PC-9 (cell line): Measurements from ENCODE around the gene CA4. TPM values are rescaled to one million over a fixed set of nuclear protein-coding genes. Genes with fewer than 3 reads are reported as not detected.
"Not testable (repeated sequence)": the region's sequence is repeated elsewhere in the genome, so short reads cannot be mapped to it uniquely, and the experiment has no call there.

Experiments
- BruUV-seq: library from RNA; stranded (reverse); fragments of 400-500 nt; replicated peaks from 2 replicates; lab custom pipeline; 2021; lab: Mats Ljungman, UMichigan
- CTCF ChIA-PET: fragments of 300-600 bp; sonication (Branson Sonifier 250); formaldehyde crosslinking; loops from one replicate; lab custom pipeline; 2022; ENCODE audit warnings: antibody characterized with exemption; lab: Charles Lee
- POLR2A ChIA-PET: fragments of 300-600 bp; sonication (Branson Sonifier 250); formaldehyde crosslinking; loops from one replicate; lab custom pipeline; 2022; ENCODE audit warnings: antibody characterized with exemption; ENCODE audit not compliant: unreplicated experiment; lab: Charles Lee
- DNase-seq, 2 experiments: peaks; one replicate each; pipeline versions ENCODE4 v3.0.0 to v3.0.0-alpha.2; 2015 to 2022; ENCODE audit warnings: mixed read lengths in 1 of 2
- H2AFZ ChIP-seq: fragments of 200-600 bp; sonication (generic); 2 replicates; pipeline ENCODE4 v1.8.1; 2017; ENCODE audit warnings: antibody characterized with exemption
- H3F3A ChIP-seq: fragments of 200-600 bp; sonication (generic); 2 replicates; pipeline ENCODE4 v1.8.1; 2017; ENCODE audit warnings: antibody characterized with exemption, mild to moderate bottlenecking, low read depth; ENCODE audit not compliant: insufficient read depth
- H3K27ac ChIP-seq: fragments of 200-600 bp; sonication (generic); 2 replicates; pipeline ENCODE4 v1.6.1; 2016; ENCODE audit warnings: mixed run types
- H3K27me3 ChIP-seq: fragments of 200-600 bp; sonication (generic); 2 replicates; pipeline ENCODE4 v1.6.1; 2016; ENCODE audit warnings: low read depth, mixed run types; ENCODE audit not compliant: insufficient read depth
- H3K36me3 ChIP-seq: fragments of 200-600 bp; sonication (generic); 2 replicates; pipeline ENCODE4 v1.6.1; 2016; ENCODE audit warnings: low read depth, mixed run types
- H3K4me1 ChIP-seq: fragments of 200-600 bp; sonication (generic); replicated peaks from 2 replicates; pipeline ENCODE4 v1.6.1; 2016; ENCODE audit warnings: mixed run types; ENCODE audit not compliant: insufficient read depth
- H3K4me2 ChIP-seq: fragments of 200-600 bp; sonication (generic); 2 replicates; pipeline ENCODE4 v1.6.1; 2017; ENCODE audit warnings: mixed run types
- H3K4me3 ChIP-seq: fragments of 200-600 bp; sonication (generic); 2 replicates; pipeline ENCODE4 v1.6.1; 2016; ENCODE audit warnings: mixed run types
- H3K79me2 ChIP-seq: fragments of 200-600 bp; sonication (generic); 2 replicates; pipeline ENCODE4 v1.6.1; 2017; ENCODE audit warnings: low read depth, mixed run types
- H3K9me2 ChIP-seq: fragments of 200-600 bp; sonication (generic); 2 replicates; pipeline ENCODE4 v1.8.1; 2017; ENCODE audit warnings: mild to moderate bottlenecking; ENCODE audit not compliant: insufficient read depth
- H3K9me3 ChIP-seq: fragments of 200-600 bp; sonication (generic); 2 replicates; pipeline ENCODE4 v1.8.1; 2016; ENCODE audit warnings: low read depth; ENCODE audit not compliant: insufficient read depth
- H4K20me1 ChIP-seq: fragments of 200-600 bp; sonication (generic); 2 replicates; pipeline ENCODE4 v1.8.1; 2017; ENCODE audit not compliant: insufficient read depth
- CTCF ChIP-seq: fragments of 200-600 bp; sonication (generic); conservative IDR thresholded peaks from 2 replicates; pipeline ENCODE4 v1.6.1; 2017; ENCODE audit warnings: mixed run types, antibody characterized with exemption, mild to moderate bottlenecking, moderate library complexity
- EZH2 ChIP-seq: fragments of 200-600 bp; sonication (generic); IDR thresholded peaks from 2 replicates; pipeline ENCODE4 v1.8.0; 2017; ENCODE audit warnings: antibody characterized with exemption, low read depth
- intact Hi-C: fragments of 100-400 bp; cut with micrococcal nuclease; formaldehyde crosslinking; loops from one replicate; pipeline ENCODE4 v1.10.0; 2022; ENCODE audit not compliant: unreplicated experiment
- total RNA-seq: library from RNA; stranded (reverse); gene quantifications from 2 replicates; pipeline ENCODE4 v1.2.3, GENCODE V29; 2021

The CA4 gene
- total RNA-seq, 1 experiment from 2014 or later, result not detected

- H3F3A ChIP-seq, result no peaks in the 10 kb centered on the region
- no peaks in the 10 kb centered on the region for H3K27me3 ChIP-seq
- no peak overlapping the region for H2AFZ ChIP-seq
- no peak overlapping the region for H3K27ac ChIP-seq
- H4K20me1 ChIP-seq, result no peaks in the 10 kb centered on the region
- CTCF ChIA-PET, result no interaction called here
- TF ChIP-seq EZH2, result no peak
- no peak for TF ChIP-seq CTCF
- H3K4me3 ChIP-seq, result no peak overlapping the region
- DNase-seq, result no peak
- no peaks in the 10 kb centered on the region for H3K79me2 ChIP-seq
- no peak overlapping the region for H3K4me2 ChIP-seq
- H3K9me2 ChIP-seq, result no peaks in the 10 kb centered on the region
- intact Hi-C loops, result loop anchor here (10.0 kb wide), 1 partner anchor 526 kb away; no protein-coding TSS in a partner anchor
- no peaks in the 10 kb centered on the region for H3K4me1 ChIP-seq
- POLR2A ChIA-PET, result interaction anchor here (0.5 kb wide), 1 partner anchor 491 kb away, joined by 4 read pairs; the partner anchor contains the start of gene PPM1D
- H3K36me3 ChIP-seq, result no peaks in the 10 kb centered on the region
- BruUV-seq, result no TSS peak
- H3K9me3 ChIP-seq, result no peaks in the 10 kb centered on the region
Measured at GRCh38 chr17:60109161-60109560, 40.6 kb upstream of the CA4 start.

- no peak overlapping the region for H2AFZ ChIP-seq
- no peak overlapping the region for H3K4me3 ChIP-seq
- ChIA-PET POLR2A (no interaction called here), CTCF (no interaction called here)
- no peak overlapping the region for H3K4me2 ChIP-seq
- H3K27me3 ChIP-seq, result no peaks in the 10 kb centered on the region
- TF ChIP-seq EZH2 (no peak), CTCF (no peak)
- H3F3A ChIP-seq, result no peaks in the 10 kb centered on the region
- no peak for DNase-seq
- H3K9me3 ChIP-seq, result no peaks in the 10 kb centered on the region
- no peaks in the 10 kb centered on the region for H3K79me2 ChIP-seq
- no peaks in the 10 kb centered on the region for H4K20me1 ChIP-seq
- BruUV-seq, result no TSS peak
- H3K4me1 ChIP-seq, result no peaks in the 10 kb centered on the region
- H3K27ac ChIP-seq, result no peak overlapping the region
- intact Hi-C loops, result no loop called here
- H3K36me3 ChIP-seq, result no peaks in the 10 kb centered on the region
- no peaks in the 10 kb centered on the region for H3K9me2 ChIP-seq
Measured at GRCh38 chr17:60110586-60110985, 39.2 kb upstream of the CA4 start.

GRCh38 chr17:60111661-60112060 lies 38.1 kb upstream of the CA4 start:
- H3K4me3 ChIP-seq, H3F3A ChIP-seq, H3K4me2 ChIP-seq, DNase-seq, H4K20me1 ChIP-seq, CTCF ChIA-PET, POLR2A ChIA-PET, H3K27me3 ChIP-seq, intact Hi-C loops, BruUV-seq, H3K79me2 ChIP-seq, H3K9me2 ChIP-seq, H3K36me3 ChIP-seq, H3K4me1 ChIP-seq, H3K27ac ChIP-seq, H2AFZ ChIP-seq, H3K9me3 ChIP-seq: not testable (repeated sequence)
- TF ChIP-seq CTCF, result peak; percentile 36; the same call in 1 of the 2 replicates

DNA sequence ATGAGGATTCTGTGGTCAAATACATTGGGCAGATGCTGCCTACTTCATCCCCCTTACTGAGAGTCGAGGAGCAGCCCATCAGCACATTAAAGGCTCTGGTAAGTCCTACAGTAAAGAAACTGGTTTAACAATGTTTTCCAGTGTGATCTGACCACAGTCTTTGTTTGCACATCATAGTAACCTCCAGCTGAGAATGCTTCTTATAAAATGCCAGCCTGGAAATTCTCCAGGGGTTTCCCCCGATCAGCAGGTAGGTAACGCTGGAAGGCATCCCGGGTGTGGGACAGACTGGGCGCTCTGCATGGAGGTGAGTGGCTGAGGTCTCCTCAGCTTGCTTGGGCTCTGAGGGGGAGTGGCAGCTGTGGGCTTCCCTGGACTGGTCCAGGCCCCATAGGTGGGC lies 34.4 kb upstream of the CA4 start:
- H4K20me1 ChIP-seq, BruUV-seq, H3K4me2 ChIP-seq, H3K36me3 ChIP-seq, H3K27ac ChIP-seq, H3K9me2 ChIP-seq, POLR2A ChIA-PET, H3K9me3 ChIP-seq, H3K27me3 ChIP-seq, DNase-seq, H3K4me3 ChIP-seq, H3K79me2 ChIP-seq, intact Hi-C loops, H3F3A ChIP-seq, H2AFZ ChIP-seq, H3K4me1 ChIP-seq, CTCF ChIA-PET: not testable (repeated sequence)

GRCh38 chr17:60116196-60116595 lies 33.6 kb upstream of the CA4 start:
- H3K36me3 ChIP-seq, H3K4me2 ChIP-seq, H3K79me2 ChIP-seq, H3K4me1 ChIP-seq, CTCF ChIA-PET, H3K4me3 ChIP-seq, POLR2A ChIA-PET, H3K9me2 ChIP-seq, BruUV-seq, H3K27ac ChIP-seq, H3K27me3 ChIP-seq, H3F3A ChIP-seq, H3K9me3 ChIP-seq, H4K20me1 ChIP-seq, intact Hi-C loops, DNase-seq, H2AFZ ChIP-seq: not testable (repeated sequence)
